Dermis microvascular lymphatic vessel endothelial cell (primary cell): ENCODE measurements around the gene LSM14A. TPM values are rescaled to one million over a fixed set of nuclear protein-coding genes. Genes with fewer than 3 reads are reported as not detected.
"Not testable (repeated sequence)": the region's sequence is repeated elsewhere in the genome, so short reads cannot be mapped to it uniquely, and the experiment has no call there.

Experiments
- DNase-seq, 2 donors: peaks; one replicate each; pipeline versions ENCODE4 v3.0.0 to v3.0.0-alpha.2; 2010; ENCODE audit warnings: low read depth in 2 of 2
- total RNA-seq: library from RNA; depleted of rRNA; stranded (reverse); fragments of >200 nt; gene quantifications from 2 replicates; pipeline ENCODE4 v1.2.1, GENCODE V29; 2014

The LSM14A gene
- total RNA-seq, 1 donor from 2014 or later, result 108 TPM

- DNase-seq, result not testable (repeated sequence)
Measured at GRCh38 chr19:34158966-34159365, 13.3 kb upstream of the LSM14A start.

DNA sequence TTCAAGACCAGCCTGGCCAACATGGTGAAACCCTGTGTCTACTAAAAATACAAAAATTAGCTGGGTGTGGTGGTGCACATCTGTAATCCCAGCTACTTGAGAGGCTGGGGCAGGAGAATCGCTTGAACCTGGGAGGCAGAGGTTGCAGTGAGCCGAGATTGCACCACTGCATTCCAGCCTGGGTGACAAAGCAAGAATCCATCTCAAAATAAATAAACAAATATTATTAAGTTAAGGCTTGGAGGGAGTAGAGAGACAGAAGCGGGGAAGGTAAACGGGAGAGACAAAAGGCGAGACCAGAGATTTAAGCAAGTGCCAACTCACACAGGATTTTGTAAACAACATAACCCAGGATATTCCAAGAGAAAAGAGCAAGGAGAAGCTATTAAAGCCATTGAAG, 12.8 kb upstream of the LSM14A start:
- not testable (repeated sequence) for DNase-seq

GRCh38 chr19:34161902-34162301, 10.4 kb upstream of the LSM14A start:
- DNase-seq, result not testable (repeated sequence)

GRCh38 chr19:34165295-34165738, 7.0 kb upstream of the LSM14A start:
- DNase-seq, result no peak

DNA sequence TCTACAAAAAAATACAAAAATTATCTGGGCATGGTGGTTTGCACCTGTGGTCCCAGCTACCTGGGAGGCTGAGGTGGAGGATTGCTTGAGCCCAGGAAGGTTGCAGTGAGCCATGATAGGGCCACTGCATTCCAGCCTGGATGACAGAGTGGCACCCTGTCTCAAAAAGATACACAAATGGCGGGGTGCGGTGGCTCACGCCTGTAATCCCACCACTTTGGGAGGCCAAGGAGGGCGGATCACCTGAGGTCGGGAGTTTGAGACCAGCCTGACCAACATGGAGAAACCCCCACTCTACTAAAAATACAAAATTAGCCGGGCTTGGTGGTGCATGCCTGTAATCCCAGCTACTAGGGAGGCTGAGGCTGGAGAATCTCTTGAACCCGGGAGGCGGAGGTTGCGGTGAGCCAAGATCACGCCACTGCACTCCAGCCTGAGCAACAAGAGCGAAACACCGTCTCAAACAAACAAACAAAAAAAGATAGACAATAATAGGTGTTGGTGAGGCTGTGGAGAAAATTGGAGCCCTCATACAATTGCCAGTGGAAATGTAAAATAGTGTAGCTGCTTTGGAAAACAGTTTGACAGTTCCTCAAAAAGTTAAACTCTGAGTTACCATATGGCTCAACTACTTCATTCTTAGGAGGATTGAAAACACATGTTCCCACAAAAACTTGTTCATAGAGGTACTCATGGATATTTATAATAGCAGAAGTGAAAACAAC, 2.7 kb upstream of the LSM14A start:
- not testable (repeated sequence) for DNase-seq

- DNase-seq, result peak in 1 of 2 donors; percentile 22
Measured at GRCh38 chr19:34171539-34171876, 796 bp upstream of the LSM14A start.

DNA sequence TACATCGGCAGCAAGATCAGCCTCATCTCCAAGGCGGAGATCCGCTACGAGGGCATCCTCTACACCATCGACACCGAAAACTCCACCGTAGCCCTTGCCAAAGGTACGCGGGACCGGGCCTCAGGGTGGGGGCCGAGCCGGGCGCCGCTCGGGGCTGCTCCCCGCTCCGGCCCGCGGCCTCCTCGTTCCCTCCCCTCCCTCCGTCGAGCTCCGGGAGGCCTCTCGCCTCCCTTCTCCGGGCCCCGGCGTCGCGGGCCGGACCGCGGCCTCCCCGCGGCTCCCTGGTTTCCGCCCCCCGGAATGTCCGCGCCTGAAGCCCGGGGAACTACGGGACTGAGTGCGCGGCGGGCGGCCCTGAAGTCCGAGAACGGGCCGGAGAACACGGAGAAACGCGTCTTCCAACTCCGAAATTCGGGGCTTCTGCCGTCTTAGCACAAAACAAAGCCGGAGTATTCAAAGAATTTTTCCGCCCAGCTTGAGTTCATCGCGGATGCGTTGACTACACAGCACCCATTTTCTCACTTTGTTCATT, 423 bp downstream of the LSM14A start:
- peak in 1 of 2 donors; percentile 35 for DNase-seq

DNA sequence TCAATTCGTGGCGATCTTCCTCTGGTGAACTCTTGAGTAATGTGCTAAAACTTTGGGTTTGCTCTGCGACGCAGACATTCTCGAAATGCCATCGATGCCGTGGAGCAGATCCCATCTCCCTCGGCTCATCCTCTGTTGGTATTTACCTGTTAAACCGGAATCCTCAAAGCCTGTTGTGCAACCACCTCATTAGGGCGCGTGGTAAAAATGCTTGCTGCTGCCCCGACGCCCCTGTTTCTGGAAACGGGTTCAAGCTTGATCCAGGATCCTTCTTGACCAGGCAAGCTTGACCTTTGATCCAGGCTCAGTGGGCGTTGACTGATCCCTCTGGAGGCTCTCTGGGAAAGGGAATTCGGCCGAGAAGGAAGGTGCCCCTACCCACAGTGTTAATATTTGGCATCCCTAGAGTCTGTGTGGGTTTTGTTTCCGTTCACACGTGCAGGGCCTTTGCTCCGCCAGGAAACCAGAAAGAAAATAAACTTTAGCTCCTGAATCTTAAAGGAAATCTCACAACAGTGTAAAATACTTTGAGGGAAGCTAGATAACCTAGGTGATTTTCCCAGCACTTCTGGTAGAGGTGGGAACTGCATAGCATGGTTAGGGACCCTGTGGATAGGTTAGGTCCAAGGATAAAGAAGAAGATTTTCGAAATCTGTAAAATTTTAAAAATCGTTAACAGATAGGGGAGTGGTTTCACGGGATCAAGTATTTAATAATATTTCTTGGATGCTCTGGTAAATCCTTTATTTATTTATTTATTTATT, 1.1 kb downstream of the LSM14A start:
- peak in 1 of 2 donors; percentile 69 for DNase-seq

- not testable (repeated sequence) for DNase-seq
Measured at GRCh38 chr19:34175173-34175572, 2.9 kb downstream of the LSM14A start.

GRCh38 chr19:34176581-34176980, 4.3 kb downstream of the LSM14A start:
- DNase-seq, result no peak

DNA sequence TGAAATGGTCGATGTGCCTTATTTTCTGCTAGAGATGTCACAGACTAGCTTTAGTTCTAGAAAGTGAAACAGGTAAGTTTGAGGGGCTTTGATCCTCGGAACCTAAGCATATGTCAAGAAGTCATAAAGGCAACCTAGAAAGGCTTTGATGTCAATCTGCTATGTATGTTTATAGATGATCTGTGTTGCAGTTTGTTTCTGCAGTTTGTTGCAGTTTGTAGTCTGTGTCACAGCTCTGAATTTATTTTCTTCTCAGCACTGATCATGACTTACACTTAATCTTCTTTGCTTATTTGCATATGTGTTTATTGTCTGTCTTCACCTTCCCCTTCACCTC, 5.9 kb downstream of the LSM14A start:
- DNase-seq, result no peak

DNA sequence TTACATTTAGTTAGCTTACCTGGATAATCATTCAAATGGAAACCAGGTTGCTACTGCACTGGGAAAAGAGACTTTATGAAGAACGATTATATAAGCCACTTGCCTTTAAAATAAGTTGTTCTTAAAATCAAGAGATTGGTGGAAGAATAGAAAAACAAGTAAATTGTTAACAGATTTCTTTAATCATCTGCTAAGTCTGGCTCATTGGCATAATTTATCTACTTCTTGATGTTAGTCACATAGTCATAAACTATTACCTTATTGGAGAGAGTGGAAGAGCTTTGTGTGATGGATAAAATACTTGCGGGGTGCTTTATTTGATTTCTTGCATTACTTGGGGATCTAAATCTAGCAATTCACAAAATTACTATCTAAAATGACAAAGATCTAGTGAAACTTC, 6.8 kb downstream of the LSM14A start:
- no peak for DNase-seq

DNA sequence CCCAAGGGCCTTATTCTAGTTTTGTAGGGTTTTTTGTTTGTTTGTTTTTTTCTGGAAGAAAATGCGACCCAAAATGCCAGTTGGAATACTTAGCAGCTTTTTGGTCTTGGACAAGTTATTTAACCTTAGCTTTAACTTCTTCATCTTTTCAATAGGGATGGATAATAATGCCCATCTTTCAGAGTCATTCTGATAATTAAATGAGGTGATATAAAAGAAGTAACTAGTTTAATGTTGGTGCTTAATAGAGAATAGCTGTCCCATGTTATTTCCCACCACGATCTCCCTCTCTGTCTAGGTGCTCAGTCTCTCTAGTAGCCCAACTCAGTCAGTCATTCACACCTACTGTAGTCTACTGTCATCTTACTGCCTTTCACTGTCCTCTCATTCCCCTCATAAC, 8.0 kb downstream of the LSM14A start:
- DNase-seq, result no peak

GRCh38 chr19:34180709-34181108, 8.4 kb downstream of the LSM14A start:
- no peak for DNase-seq

DNA sequence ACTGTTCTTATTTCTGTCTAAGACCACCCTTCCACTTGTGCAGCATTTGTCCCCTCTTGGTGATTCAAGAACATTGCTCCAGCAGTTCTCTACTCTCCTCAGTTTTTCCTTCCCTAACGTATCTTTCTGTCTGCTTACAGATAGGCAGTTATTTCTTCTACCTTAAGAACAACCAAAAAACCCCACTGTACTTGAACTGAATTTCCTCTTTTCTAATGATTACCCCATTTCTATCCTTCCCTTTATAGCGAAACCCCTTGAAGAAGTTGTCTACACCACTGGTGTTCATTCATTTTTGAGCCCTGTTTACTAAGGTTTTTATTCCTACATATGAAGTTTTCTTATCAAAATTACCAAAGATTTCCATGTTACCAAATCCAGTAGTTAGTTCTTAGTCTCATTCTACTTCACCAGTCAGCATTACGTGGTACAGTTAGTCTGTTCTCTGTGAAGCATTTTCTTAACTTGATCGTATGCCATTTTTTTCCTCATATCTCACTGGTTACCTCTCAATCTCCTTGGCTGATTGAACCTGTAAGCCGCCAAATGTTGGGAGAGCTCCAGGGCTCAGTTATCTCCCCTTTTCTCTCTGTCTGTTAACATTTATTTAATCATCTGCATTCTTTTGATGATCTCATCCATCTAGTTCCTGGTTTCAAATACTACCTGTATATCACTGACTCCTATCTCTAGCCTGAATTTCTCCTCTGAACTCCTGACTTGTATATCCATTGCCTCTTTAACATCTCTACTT, 9.0 kb downstream of the LSM14A start:
- DNase-seq, result no peak

DNA sequence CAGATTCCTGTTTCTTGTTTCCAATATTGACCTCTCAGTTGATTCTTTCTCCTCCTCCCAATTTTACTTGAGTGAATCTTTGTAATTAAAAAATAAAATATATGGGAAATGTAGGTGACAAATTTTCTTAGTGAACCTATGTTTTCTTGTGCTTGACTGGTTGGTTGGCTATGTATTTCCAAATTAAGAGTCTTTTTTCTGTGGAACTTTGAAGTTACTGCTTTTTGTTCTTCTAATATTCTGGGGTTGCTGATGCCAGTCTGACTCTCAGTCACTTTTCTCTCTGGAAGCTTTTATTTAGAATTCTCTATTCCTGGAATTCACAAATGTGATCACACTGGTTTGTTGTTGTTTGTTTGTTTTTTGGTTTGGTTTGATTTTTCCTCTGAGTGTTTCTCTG, 9.8 kb downstream of the LSM14A start:
- DNase-seq, result no peak

DNA sequence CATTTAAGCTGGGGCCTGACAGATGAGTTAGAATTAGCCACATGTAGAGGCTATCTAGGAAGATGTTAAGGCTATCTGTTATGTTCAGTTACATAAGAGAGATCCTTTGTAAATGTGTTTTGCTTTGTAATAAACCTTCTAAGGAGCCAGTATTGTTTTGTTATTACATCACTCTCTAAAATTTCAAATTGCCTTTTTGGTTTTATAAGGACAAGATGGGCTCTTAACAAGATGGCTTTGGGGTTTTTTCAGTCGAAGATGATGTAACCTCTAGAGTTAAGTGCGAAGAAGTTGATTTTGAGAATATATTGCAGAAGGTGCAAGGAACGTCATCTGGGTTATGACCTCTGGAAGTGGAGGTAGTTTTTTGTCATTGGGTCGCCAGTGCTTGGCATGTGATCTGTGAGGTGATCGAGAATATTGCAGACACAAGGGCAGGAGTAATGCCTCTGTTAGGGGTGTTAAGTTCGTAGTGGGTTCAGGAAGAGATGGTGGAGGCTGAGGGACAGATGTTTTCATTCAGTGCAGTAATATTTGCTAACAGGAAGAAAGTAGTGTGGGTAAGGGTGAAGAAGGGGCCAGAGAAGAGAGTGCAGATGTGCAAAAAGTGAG, 12.7 kb downstream of the LSM14A start:
- no peak for DNase-seq

DNA sequence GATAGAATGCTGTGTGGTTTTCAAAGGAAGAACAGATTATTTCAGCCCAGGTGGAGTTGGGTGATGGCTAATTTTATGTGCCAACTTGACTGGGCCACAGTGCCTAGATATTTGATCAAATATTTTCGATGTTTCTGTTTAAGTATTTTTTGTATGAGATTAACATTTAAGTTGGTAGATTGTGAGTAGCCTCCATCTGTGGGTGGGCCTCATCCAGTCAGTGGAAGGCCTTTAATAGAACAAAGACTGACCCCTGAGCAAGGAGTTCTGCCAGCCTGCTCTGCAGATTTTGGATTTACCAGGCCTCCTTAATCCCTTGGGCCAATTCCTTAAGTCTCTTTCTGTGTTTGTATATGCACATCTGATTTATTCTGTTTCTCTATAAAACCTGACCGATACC, 13.9 kb downstream of the LSM14A start:
- DNase-seq, result no peak

- DNase-seq, result no peak
Measured at GRCh38 chr19:34187011-34187410, 14.7 kb downstream of the LSM14A start.

- no peak for DNase-seq
Measured at GRCh38 chr19:34188408-34188807, 16.1 kb downstream of the LSM14A start.

DNA sequence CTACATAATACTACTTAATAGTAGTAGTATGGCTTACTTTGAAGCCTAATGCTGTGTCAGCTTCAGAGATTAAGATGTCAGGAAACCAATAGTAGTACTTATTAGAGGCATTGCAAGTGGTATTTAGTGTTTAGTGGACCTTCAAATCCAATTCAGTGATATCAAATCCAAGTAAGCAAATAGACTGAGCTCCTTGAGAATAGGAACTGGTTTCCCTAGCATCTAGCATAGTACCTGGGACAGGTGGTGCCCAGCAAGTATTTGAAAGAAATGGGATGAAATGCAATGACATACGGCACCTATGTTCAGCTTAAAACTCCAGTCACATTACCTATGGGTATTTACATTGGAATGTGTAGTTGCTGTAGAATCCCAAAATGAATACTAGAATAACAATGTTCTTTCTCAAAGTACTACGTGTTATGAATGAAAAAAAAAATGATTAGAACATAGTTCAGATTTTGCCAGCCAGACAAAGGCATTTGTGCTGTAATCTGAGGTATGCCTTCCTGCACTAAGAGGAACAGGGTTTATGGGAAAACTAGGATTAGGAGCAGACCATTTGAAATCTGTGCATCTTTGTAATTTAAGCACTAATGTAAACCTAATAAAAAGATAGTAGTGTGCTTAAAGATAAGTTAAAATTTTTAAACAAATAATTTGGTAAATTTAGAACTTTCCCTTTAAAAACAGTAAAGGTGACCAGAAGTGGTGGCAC, 17.1 kb downstream of the LSM14A start:
- DNase-seq, result no peak
